SKM-1 treated with dmso at 0.1 percent for 144 hours (cell line): ENCODE results near the gene NSDHL.

ENCODE experiments used
- DNase-seq: peaks from one replicate; lab custom pipeline; 2025; ENCODE audit not compliant: unreplicated experiment; lab: John Stamatoyannopoulos, UW

Gene NSDHL

GRCh38 chrX:152843852-152844251, 13.0 kb downstream of the NSDHL start:
- no peak for DNase-seq

- no peak for DNase-seq
These were observed 13.4 kb downstream of the NSDHL start for GRCh38 chrX:152844256-152844655.

- DNase-seq: no peak
These were observed 14.9 kb downstream of the NSDHL start for GRCh38 chrX:152845618-152846240.

- DNase-seq: no peak
These were observed 16.4 kb downstream of the NSDHL start for GRCh38 chrX:152847281-152847680.

- no peak for DNase-seq
These were observed 19.6 kb downstream of the NSDHL start for GRCh38 chrX:152850465-152850864.

GRCh38 chrX:152853986-152854385, 23.1 kb downstream of the NSDHL start:
- DNase-seq: no peak

GRCh38 chrX:152861116-152861515, 30.3 kb downstream of the NSDHL start:
- DNase-seq: no peak

GRCh38 chrX:152861826-152862225, 31.0 kb downstream of the NSDHL start:
- no peak for DNase-seq

GRCh38 chrX:152865232-152865920, 34.5 kb downstream of the NSDHL start:
- DNase-seq: no peak

GRCh38 chrX:152866386-152866785, 35.5 kb downstream of the NSDHL start:
- DNase-seq: no peak

GRCh38 chrX:152869972-152870371, 39.1 kb downstream of the NSDHL start:
- DNase-seq: no peak

GRCh38 chrX:152871260-152871659, 40.4 kb downstream of the NSDHL start:
- DNase-seq: no peak

- DNase-seq: no peak
These were observed 41.7 kb downstream of the NSDHL start for GRCh38 chrX:152872522-152872921.

GRCh38 chrX:152873361-152873760, 42.5 kb downstream of the NSDHL start:
- no peak for DNase-seq

- no peak for DNase-seq
These were observed 46.3 kb downstream of the NSDHL start for GRCh38 chrX:152876931-152877840.

- no peak for DNase-seq
These were observed 48.3 kb downstream of the NSDHL start for GRCh38 chrX:152878976-152879755.

- no peak for DNase-seq
These were observed 50.4 kb downstream of the NSDHL start for GRCh38 chrX:152881289-152881688.

GRCh38 chrX:152884171-152884570, 53.3 kb downstream of the NSDHL start:
- no peak for DNase-seq

GRCh38 chrX:152886716-152887115, 55.9 kb downstream of the NSDHL start:
- no peak for DNase-seq

GRCh38 chrX:152892499-152892898, 61.6 kb downstream of the NSDHL start:
- DNase-seq: no peak
